GM19035 (cell line): ENCODE results near the gene CHD9.
"Not testable (repeated sequence)": the region's sequence is repeated elsewhere in the genome, so short reads cannot be mapped to it uniquely, and the experiment has no call there.

ENCODE experiments used
- ATAC-seq: cut with Tn5 transposase; IDR thresholded peaks from one replicate; pipeline ENCODE4 v1.9.1; 2021; ENCODE audit not compliant: unreplicated experiment

The CHD9 gene

GRCh38 chr16:53045341-53046220 lies 9.2 kb upstream of the CHD9 start:
- ATAC-seq, result no peak

GRCh38 chr16:53047515-53047914 lies 7.3 kb upstream of the CHD9 start:
- not testable (repeated sequence) for ATAC-seq

GRCh38 chr16:53048139-53048915 lies 6.5 kb upstream of the CHD9 start:
- ATAC-seq, result no peak

- not testable (repeated sequence) for ATAC-seq
Observed at GRCh38 chr16:53051255-53051654, 3.5 kb upstream of the CHD9 start.

GRCh38 chr16:53052519-53053501 lies 2.0 kb upstream of the CHD9 start, which contains the start of gene CHD9NB:
CHD9NB (minus strand) TSS chr16:53052897; CDS start chr16:53044158, 8,739 bp downstream.
- ATAC-seq, result no peak

GRCh38 chr16:53053967-53054669 lies 673 bp upstream of the CHD9 start:
- peak; percentile 49 for ATAC-seq

GRCh38 chr16:53055541-53056391 lies 975 bp downstream of the CHD9 start:
- ATAC-seq, result no peak

- ATAC-seq, result no peak
Observed at GRCh38 chr16:53056392-53056881, 1.6 kb downstream of the CHD9 start.

GRCh38 chr16:53057658-53058057 lies 2.9 kb downstream of the CHD9 start:
- no peak for ATAC-seq

- ATAC-seq, result no peak
Observed at GRCh38 chr16:53058441-53058840, 3.6 kb downstream of the CHD9 start.

- no peak for ATAC-seq
Observed at GRCh38 chr16:53058882-53059281, 4.1 kb downstream of the CHD9 start.

GRCh38 chr16:53059672-53060071 lies 4.9 kb downstream of the CHD9 start:
- no peak for ATAC-seq

GRCh38 chr16:53061256-53061655 lies 6.5 kb downstream of the CHD9 start:
- peak; percentile 19 for ATAC-seq

- ATAC-seq, result peak; percentile 89
Observed at GRCh38 chr16:53061701-53062159, 6.9 kb downstream of the CHD9 start.

GRCh38 chr16:53064081-53064578 lies 9.3 kb downstream of the CHD9 start:
- no peak for ATAC-seq

GRCh38 chr16:53065461-53066061 lies 10.8 kb downstream of the CHD9 start:
- no peak for ATAC-seq

- no peak for ATAC-seq
Observed at GRCh38 chr16:53067675-53068074, 12.9 kb downstream of the CHD9 start.

- ATAC-seq, result peak; percentile 46
Observed at GRCh38 chr16:53068423-53068833, 13.6 kb downstream of the CHD9 start.
